ENCODE data around the gene TMEM43. TPM values are rescaled to one million over a fixed set of nuclear protein-coding genes. Genes with fewer than 3 reads are reported as not detected.

The TMEM43 gene
- total RNA-seq, 1 experiment from 2014 or later = 36.7 TPM

DNA sequence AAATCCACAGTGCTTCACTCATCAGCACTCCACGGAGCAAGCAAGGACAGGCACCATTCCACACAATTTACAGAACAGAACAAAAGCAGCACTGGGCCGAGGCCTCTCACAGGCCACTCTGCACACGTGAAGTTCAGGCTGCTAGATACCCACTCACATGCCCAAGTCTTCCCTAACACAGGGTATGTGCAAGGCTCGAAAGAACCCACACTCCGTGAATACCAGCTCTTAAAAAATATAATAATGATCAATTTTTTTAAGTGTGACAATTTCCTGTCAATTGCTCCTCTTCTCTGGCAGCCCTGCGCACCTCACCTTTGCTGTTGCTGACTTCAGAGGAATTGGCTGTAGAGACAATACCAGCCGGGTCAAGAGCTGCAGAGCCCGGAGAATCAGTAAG is 34.6 kb downstream of the TMEM43 start:
- Histone ChIP-seq H3K56ac (ENCODE audit: insufficient read length, low read depth, low read length) (no peak overlapping the region), H3K4me2 (ENCODE audit: insufficient read depth, insufficient read length, low read length) (no peak overlapping the region), H3K23me2 (ENCODE audit: insufficient read length, low read depth, low read length, poor library complexity, severe bottlenecking) (no peaks in the 10 kb centered on the region), H2BK120ac (ENCODE audit: low read depth, low read length, poor library complexity, severe bottlenecking) (no peak overlapping the region), H3K79me1 (ENCODE audit: insufficient read depth, low read depth, low read length, poor library complexity, severe bottlenecking) (no peaks in the 10 kb centered on the region), H3T11ph (ENCODE audit: low read length) (no peak overlapping the region), H2BK20ac (ENCODE audit: low read depth, low read length, poor library complexity, severe bottlenecking) (no peak overlapping the region), H3K4ac (ENCODE audit: low read depth, low read length) (no peak overlapping the region), H4K5ac (ENCODE audit: insufficient read length, low read depth, low read length) (no peak overlapping the region), H2BK15ac (ENCODE audit: low read depth, low read length) (no peak overlapping the region), H3K79me2 (ENCODE audit: insufficient read depth, low read length) (no peaks in the 10 kb centered on the region), H2AFZ (ENCODE audit: low read length) (no peak overlapping the region), H3K18ac (ENCODE audit: insufficient read length, low read depth, low read length) (no peak overlapping the region), H4K20me1 (ENCODE audit: control insufficient read depth, insufficient read depth, insufficient read length) (no peaks in the 10 kb centered on the region), H2BK5ac (ENCODE audit: insufficient read length, low read length) (no peak overlapping the region), H3K9ac (ENCODE audit: extremely low read depth, insufficient read length, low read length) (no peak overlapping the region), H3K4me1 (ENCODE audit: insufficient read depth, low read length) (no peaks in the 10 kb centered on the region), H3K27me3 (ENCODE audit: insufficient read depth, low read length) (no peaks in the 10 kb centered on the region), H3K23ac (ENCODE audit: insufficient read length, low read depth, low read length) (no peak overlapping the region), H4K91ac (ENCODE audit: insufficient read length, low read depth, low read length) (no peak overlapping the region), H3K14ac (ENCODE audit: insufficient read depth, low read length) (no peak overlapping the region), H2BK12ac (ENCODE audit: insufficient read length, low read depth, low read length) (no peak overlapping the region), H2AK5ac (ENCODE audit: insufficient read length, low read length) (no peak overlapping the region), H3K9me3 (ENCODE audit: control insufficient read depth, low read depth, low read length) (no peaks in the 10 kb centered on the region), H3K27ac (ENCODE audit: insufficient read length, low read depth, low read length) (no peak overlapping the region), H4K8ac (replicated peaks; ENCODE audit: insufficient read length, low read depth, low read length) (no peak overlapping the region)
- Mint-ChIP-seq H3K4me1 (peaks cover 0 to 5% of the 10 kb centered on the region in 2 experiments; a peak in 1 of 4 replicates), H3K36me3 (ENCODE audit: insufficient read depth in 1 of 3, low read depth in 3 of 3) (peaks cover 64 to 97% (median 90%) of the 10 kb centered on the region in 3 experiments), H3K27me3 (ENCODE audit: low read depth) (no peaks in the 10 kb centered on the region), H3K27ac (no peak overlapping the region), H3K4me3 (no peak overlapping the region), H3K9me3 (peaks cover 5 to 16% of the 10 kb centered on the region in 2 experiments; a peak in 4 of 5 replicates)
- TF ChIP-seq, protein P1, sequence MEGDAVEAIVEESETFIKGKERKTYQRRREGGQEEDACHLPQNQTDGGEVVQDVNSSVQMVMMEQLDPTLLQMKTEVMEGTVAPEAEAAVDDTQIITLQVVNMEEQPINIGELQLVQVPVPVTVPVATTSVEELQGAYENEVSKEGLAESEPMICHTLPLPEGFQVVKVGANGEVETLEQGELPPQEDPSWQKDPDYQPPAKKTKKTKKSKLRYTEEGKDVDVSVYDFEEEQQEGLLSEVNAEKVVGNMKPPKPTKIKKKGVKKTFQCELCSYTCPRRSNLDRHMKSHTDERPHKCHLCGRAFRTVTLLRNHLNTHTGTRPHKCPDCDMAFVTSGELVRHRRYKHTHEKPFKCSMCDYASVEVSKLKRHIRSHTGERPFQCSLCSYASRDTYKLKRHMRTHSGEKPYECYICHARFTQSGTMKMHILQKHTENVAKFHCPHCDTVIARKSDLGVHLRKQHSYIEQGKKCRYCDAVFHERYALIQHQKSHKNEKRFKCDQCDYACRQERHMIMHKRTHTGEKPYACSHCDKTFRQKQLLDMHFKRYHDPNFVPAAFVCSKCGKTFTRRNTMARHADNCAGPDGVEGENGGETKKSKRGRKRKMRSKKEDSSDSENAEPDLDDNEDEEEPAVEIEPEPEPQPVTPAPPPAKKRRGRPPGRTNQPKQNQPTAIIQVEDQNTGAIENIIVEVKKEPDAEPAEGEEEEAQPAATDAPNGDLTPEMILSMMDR (conservative IDR thresholded peaks at IDR 0.05) = no peak
- DNase-seq = no peak
- whole genome bisulfite sequencing (ENCODE audit: extremely low coverage, insufficient read length, low lambda C conversion rate) = no CpG with 5 or more reads among the region's 8 CpGs
